HepG2 (cell line): Measurements from ENCODE around the gene CMTM8. TPM values are rescaled to one million over a fixed set of nuclear protein-coding genes. Genes with fewer than 3 reads are reported as not detected.

Experiments used
- CCDC6 ChIP-seq: sonication (generic); formaldehyde crosslinking; IDR thresholded peaks from 2 replicates; pipeline ENCODE4 v1.8.1; 2022; ENCODE audit warnings: mild to moderate bottlenecking, missing genetic modification reagents, moderate library complexity
- E2F5 ChIP-seq: sonication (generic); formaldehyde crosslinking; conservative IDR thresholded peaks from 2 replicates; pipeline ENCODE4 v1.4.0; 2020; ENCODE audit warnings: missing genetic modification reagents
- HDAC2 ChIP-seq: sonication (generic); formaldehyde crosslinking; IDR thresholded peaks from 2 replicates; pipeline ENCODE4 v1.4.0; 2020; ENCODE audit warnings: missing genetic modification reagents
- HINFP ChIP-seq: sonication (generic); formaldehyde crosslinking; IDR thresholded peaks from 2 replicates; pipeline ENCODE4 v1.4.0; 2020; ENCODE audit warnings: low read depth, mild to moderate bottlenecking, missing genetic modification reagents
- HNF1A ChIP-seq, 2 experiments: sonication (generic) in 1 of 2; formaldehyde crosslinking in 1 of 2; IDR thresholded peaks; 2 replicates each; pipeline versions ENCODE4 v1.4.0 to v1.6.1; 2016 to 2020; ENCODE audit warnings: borderline replicate concordance in 1 of 2, low read depth in 1 of 2, mild to moderate bottlenecking in 1 of 2, missing genetic modification reagents in 1 of 2
- MAFG ChIP-seq: sonication (generic); formaldehyde crosslinking; IDR thresholded peaks from 2 replicates; pipeline ENCODE4 v1.5.1; 2020; ENCODE audit warnings: mild to moderate bottlenecking, missing genetic modification reagents
- NFAT5 ChIP-seq: sonication (generic); formaldehyde crosslinking; IDR thresholded peaks from 2 replicates; pipeline ENCODE4 v1.4.0; 2020; ENCODE audit warnings: missing genetic modification reagents
- RFX5 ChIP-seq: IDR thresholded peaks from 2 replicates; pipeline ENCODE4 v1.6.1; 2011; ENCODE audit warnings: low read depth, low read length, improper control_type of control experiment
- SUZ12 ChIP-seq: fragments of 150-350 bp; IDR thresholded peaks from 2 replicates; pipeline ENCODE4 v1.6.1; 2014; ENCODE audit warnings: low read depth, low read length
- ZBTB20 ChIP-seq: sonication (generic); formaldehyde crosslinking; IDR thresholded peaks from 2 replicates; pipeline ENCODE4 v1.8.1; 2023; ENCODE audit warnings: missing genetic modification reagents, low read depth, mild to moderate bottlenecking, borderline replicate concordance
- ZFP36L2 ChIP-seq: sonication (generic); formaldehyde crosslinking; IDR thresholded peaks from 2 replicates; pipeline ENCODE4 v1.4.0; 2020; ENCODE audit warnings: missing genetic modification reagents
- ZNF225 ChIP-seq: sonication (generic); formaldehyde crosslinking; IDR thresholded peaks from 2 replicates; pipeline ENCODE4 v1.4.0; 2020; ENCODE audit warnings: mild to moderate bottlenecking, missing genetic modification reagents
- ZNF30 ChIP-seq: sonication (generic); formaldehyde crosslinking; IDR thresholded peaks from 2 replicates; pipeline ENCODE4 v1.5.0; 2020; ENCODE audit warnings: mild to moderate bottlenecking, missing genetic modification reagents
- polyA plus RNA-seq, 8 experiments: library from polyadenylated mRNA; depleted of rRNA in 3 of 8; stranded (reverse) in 7 of 8; unstranded in 1 of 8; fragments of >200 nt; fragmentation: Illumina TruSeq in 4 of 8; extraction: Trizol in 4 of 8; gene quantifications; 2 replicates each; pipeline versions ENCODE4 v1.2.1 to v1.2.3, GENCODE V29; 2011 to 2016; ENCODE audit warnings: low read depth in 4 of 8, missing spikeins in 1 of 8, mixed read lengths in 1 of 8; ENCODE audit not compliant: insufficient read depth in 1 of 8
- total RNA-seq, 5 experiments: library from RNA; depleted of rRNA; stranded (reverse); fragments of >200 nt; fragmentation: Illumina TruSeq; extraction: Trizol; gene quantifications; 2 replicates each; pipeline ENCODE4 v1.2.3, GENCODE V29; 2016; ENCODE audit warnings: low read depth in 1 of 5

Gene CMTM8
- total and polyA plus RNA-seq, 2 of the 13 experiments (the other 11 are each of a cell fraction or from before 2014, with no cell fraction given): 8.9 to 15.8 TPM

- TF ChIP-seq HNF1A (IDR thresholded peaks at IDR 0.05; ENCODE audit: low read depth) (no peak), HNF1A (CRISPR knock-in tag; IDR thresholded peaks at IDR 0.05; ENCODE audit: borderline replicate concordance) (peak; percentile 35; the same call in 1 of the 2 replicates), NFAT5 (peak; percentile 24; the same call in 1 of the 2 replicates), RFX5 (no peak), ZBTB20 (CRISPR knock-in tag) (no peak), MAFG (CRISPR knock-in tag) (0 out of 2 replicates have a peak, but pooled peaks have one; percentile 11), HDAC2 (0 out of 2 replicates have a peak, but pooled peaks have one; percentile 41), SUZ12 (no peak), CCDC6 (CRISPR knock-in tag) (no peak), E2F5 (no peak), ZNF225 (CRISPR knock-in tag) (no peak; the same call in 1 of the 2 replicates), ZFP36L2 (CRISPR knock-in tag) (no peak), HINFP (CRISPR knock-in tag) (peak; percentile 81; the same call in 1 of the 2 replicates), ZNF30 (CRISPR knock-in tag) (0 out of 2 replicates have a peak, but pooled peaks have one; percentile 45)
Measured at GRCh38 chr3:32401556-32402081, 163.1 kb downstream of the CMTM8 start (continued).
